ENCODE data around the gene GPAM. TPM values are rescaled to one million over a fixed set of nuclear protein-coding genes. Genes with fewer than 3 reads are reported as not detected.

Gene GPAM
- total RNA-seq, 1 donor from 2014 or later: 7.7 TPM

GRCh38 chr10:112189465-112189864 is 5.9 kb upstream of the GPAM start:
- Mint-ChIP-seq H3K4me1 (ENCODE audit: low read depth) (peaks cover 11% of the 10 kb centered on the region), H3K36me3 (ENCODE audit: low read depth) (no peaks in the 10 kb centered on the region), H3K27ac (no peak overlapping the region), H3K9me3 (peaks cover 11% of the 10 kb centered on the region), H3K27me3 (ENCODE audit: low read depth) (peaks cover 9% of the 10 kb centered on the region), H3K4me3 (ENCODE audit: low read depth) (no peak overlapping the region)
- DNase-seq (ENCODE audit: low spot score): no peak
- intact Hi-C loops (cut with micrococcal nuclease): no loop called here

GRCh38 chr10:112187527-112187926 is 4.0 kb upstream of the GPAM start:
- no peak overlapping the region for H3K4me3 Mint-ChIP-seq (ENCODE audit: low read depth)
- intact Hi-C loops (cut with micrococcal nuclease): no loop called here
- H3K36me3 Mint-ChIP-seq (ENCODE audit: low read depth): no peaks in the 10 kb centered on the region
- peaks cover 11% of the 10 kb centered on the region for H3K9me3 Mint-ChIP-seq
- peaks cover 24% of the 10 kb centered on the region for H3K4me1 Mint-ChIP-seq (ENCODE audit: low read depth)
- H3K27ac Mint-ChIP-seq: no peak overlapping the region
- no peak for DNase-seq (ENCODE audit: low spot score)
- H3K27me3 Mint-ChIP-seq (ENCODE audit: low read depth): peaks cover 9% of the 10 kb centered on the region

GRCh38 chr10:112185959-112186358 is 2.4 kb upstream of the GPAM start:
- intact Hi-C loops (cut with micrococcal nuclease): no loop called here
- H3K27me3 Mint-ChIP-seq (ENCODE audit: low read depth): peaks cover 9% of the 10 kb centered on the region
- no peak for DNase-seq (ENCODE audit: low spot score)
- no peak overlapping the region for H3K4me3 Mint-ChIP-seq (ENCODE audit: low read depth)
- peaks cover 11% of the 10 kb centered on the region for H3K9me3 Mint-ChIP-seq
- H3K36me3 Mint-ChIP-seq (ENCODE audit: low read depth): no peaks in the 10 kb centered on the region
- peaks cover 28% of the 10 kb centered on the region for H3K4me1 Mint-ChIP-seq (ENCODE audit: low read depth)
- no peak overlapping the region for H3K27ac Mint-ChIP-seq

- peak overlapping the region; percentile 34 for H3K27ac Mint-ChIP-seq
- peaks cover 9% of the 10 kb centered on the region for H3K27me3 Mint-ChIP-seq (ENCODE audit: low read depth)
- H3K4me3 Mint-ChIP-seq (ENCODE audit: low read depth): peak overlapping the region; percentile 13
- peaks cover 11% of the 10 kb centered on the region for H3K9me3 Mint-ChIP-seq
- peaks cover 29% of the 10 kb centered on the region for H3K4me1 Mint-ChIP-seq (ENCODE audit: low read depth)
- no peak for DNase-seq (ENCODE audit: low spot score)
- intact Hi-C loops (cut with micrococcal nuclease): loop anchor here (5.0 kb wide), 1 partner anchor 263 kb away; the partner anchor contains the start of genes VTI1A and ZDHHC6
- peaks cover 9% of the 10 kb centered on the region for H3K36me3 Mint-ChIP-seq (ENCODE audit: low read depth)
Observed at GRCh38 chr10:112184379-112184778, 814 bp upstream of the GPAM start.

GRCh38 chr10:112184052-112184371 is 447 bp upstream of the GPAM start:
- H3K9me3 Mint-ChIP-seq: peaks cover 11% of the 10 kb centered on the region
- peak overlapping the region; percentile 88 for H3K4me3 Mint-ChIP-seq (ENCODE audit: low read depth)
- H3K36me3 Mint-ChIP-seq (ENCODE audit: low read depth): peaks cover 9% of the 10 kb centered on the region
- peak overlapping the region; percentile 91 for H3K27ac Mint-ChIP-seq
- peaks cover 7% of the 10 kb centered on the region for H3K27me3 Mint-ChIP-seq (ENCODE audit: low read depth)
- peaks cover 29% of the 10 kb centered on the region for H3K4me1 Mint-ChIP-seq (ENCODE audit: low read depth)
- intact Hi-C loops (cut with micrococcal nuclease): loop anchor here (5.0 kb wide), 1 partner anchor 263 kb away; the partner anchor contains the start of genes VTI1A and ZDHHC6
- no peak for DNase-seq (ENCODE audit: low spot score)

GRCh38 chr10:112182784-112183328 is 709 bp downstream of the GPAM start:
- DNase-seq (ENCODE audit: low spot score): no peak
- H3K27ac Mint-ChIP-seq: peak overlapping the region; percentile 91
- peaks cover 9% of the 10 kb centered on the region for H3K36me3 Mint-ChIP-seq (ENCODE audit: low read depth)
- intact Hi-C loops (cut with micrococcal nuclease): loop anchor here (2.0 to 5.0 kb wide), 2 partner anchors 42 to 264 kb away; partner anchors contain the start of genes VTI1A and ZDHHC6
- H3K4me1 Mint-ChIP-seq (ENCODE audit: low read depth): peaks cover 29% of the 10 kb centered on the region
- peak overlapping the region; percentile 88 for H3K4me3 Mint-ChIP-seq (ENCODE audit: low read depth)
- peaks cover 4% of the 10 kb centered on the region for H3K27me3 Mint-ChIP-seq (ENCODE audit: low read depth)
- H3K9me3 Mint-ChIP-seq: peaks cover 11% of the 10 kb centered on the region

- no peaks in the 10 kb centered on the region for H3K27me3 Mint-ChIP-seq (ENCODE audit: low read depth)
- H3K4me1 Mint-ChIP-seq (ENCODE audit: low read depth): peaks cover 4% of the 10 kb centered on the region
- H3K4me3 Mint-ChIP-seq (ENCODE audit: low read depth): no peak overlapping the region
- intact Hi-C loops (cut with micrococcal nuclease): no loop called here
- no peaks in the 10 kb centered on the region for H3K9me3 Mint-ChIP-seq
- H3K36me3 Mint-ChIP-seq (ENCODE audit: low read depth): peaks cover 24% of the 10 kb centered on the region
- DNase-seq (ENCODE audit: low spot score): no peak
- H3K27ac Mint-ChIP-seq: no peak overlapping the region
Observed at GRCh38 chr10:112177247-112177646, 6.3 kb downstream of the GPAM start.

GRCh38 chr10:112176543-112176942 is 7.0 kb downstream of the GPAM start:
- no peak for DNase-seq (ENCODE audit: low spot score)
- H3K27me3 Mint-ChIP-seq (ENCODE audit: low read depth): no peaks in the 10 kb centered on the region
- peaks cover 1% of the 10 kb centered on the region for H3K4me1 Mint-ChIP-seq (ENCODE audit: low read depth)
- intact Hi-C loops (cut with micrococcal nuclease): no loop called here
- no peaks in the 10 kb centered on the region for H3K9me3 Mint-ChIP-seq
- no peak overlapping the region for H3K27ac Mint-ChIP-seq
- H3K4me3 Mint-ChIP-seq (ENCODE audit: low read depth): no peak overlapping the region
- H3K36me3 Mint-ChIP-seq (ENCODE audit: low read depth): peaks cover 24% of the 10 kb centered on the region

- Mint-ChIP-seq H3K27ac (no peak overlapping the region), H3K27me3 (ENCODE audit: low read depth) (no peaks in the 10 kb centered on the region), H3K4me1 (ENCODE audit: low read depth) (peaks cover 1% of the 10 kb centered on the region), H3K9me3 (no peaks in the 10 kb centered on the region), H3K4me3 (ENCODE audit: low read depth) (no peak overlapping the region), H3K36me3 (ENCODE audit: low read depth) (peaks cover 22% of the 10 kb centered on the region)
- no peak for DNase-seq (ENCODE audit: low spot score)
- intact Hi-C loops (cut with micrococcal nuclease): no loop called here
Observed at GRCh38 chr10:112175409-112175808, 8.2 kb downstream of the GPAM start.

GRCh38 chr10:112173206-112173605 is 10.4 kb downstream of the GPAM start:
- H3K9me3 Mint-ChIP-seq: no peaks in the 10 kb centered on the region
- H3K4me3 Mint-ChIP-seq (ENCODE audit: low read depth): no peak overlapping the region
- intact Hi-C loops (cut with micrococcal nuclease): no loop called here
- no peaks in the 10 kb centered on the region for H3K27me3 Mint-ChIP-seq (ENCODE audit: low read depth)
- H3K36me3 Mint-ChIP-seq (ENCODE audit: low read depth): peaks cover 24% of the 10 kb centered on the region
- H3K4me1 Mint-ChIP-seq (ENCODE audit: low read depth): no peaks in the 10 kb centered on the region
- no peak overlapping the region for H3K27ac Mint-ChIP-seq
- DNase-seq (ENCODE audit: low spot score): no peak

- Mint-ChIP-seq H3K4me3 (ENCODE audit: low read depth) (no peak overlapping the region), H3K27ac (no peak overlapping the region), H3K27me3 (ENCODE audit: low read depth) (no peaks in the 10 kb centered on the region), H3K36me3 (ENCODE audit: low read depth) (peaks cover 31% of the 10 kb centered on the region), H3K4me1 (ENCODE audit: low read depth) (no peaks in the 10 kb centered on the region), H3K9me3 (no peaks in the 10 kb centered on the region)
- intact Hi-C loops (cut with micrococcal nuclease): no loop called here
- no peak for DNase-seq (ENCODE audit: low spot score)
Observed at GRCh38 chr10:112168733-112169132, 14.8 kb downstream of the GPAM start.

- intact Hi-C loops (cut with micrococcal nuclease): no loop called here
- H3K27ac Mint-ChIP-seq: no peak overlapping the region
- no peak overlapping the region for H3K4me3 Mint-ChIP-seq (ENCODE audit: low read depth)
- H3K27me3 Mint-ChIP-seq (ENCODE audit: low read depth): no peaks in the 10 kb centered on the region
- no peak for DNase-seq (ENCODE audit: low spot score)
- H3K4me1 Mint-ChIP-seq (ENCODE audit: low read depth): no peaks in the 10 kb centered on the region
- no peaks in the 10 kb centered on the region for H3K9me3 Mint-ChIP-seq
- H3K36me3 Mint-ChIP-seq (ENCODE audit: low read depth): peaks cover 31% of the 10 kb centered on the region
Observed at GRCh38 chr10:112166800-112167199, 16.8 kb downstream of the GPAM start.

GRCh38 chr10:112161757-112162518 is 21.6 kb downstream of the GPAM start:
- intact Hi-C loops (cut with micrococcal nuclease): no loop called here
- no peak for DNase-seq (ENCODE audit: low spot score)
- H3K4me3 Mint-ChIP-seq (ENCODE audit: low read depth): no peak overlapping the region
- no peaks in the 10 kb centered on the region for H3K27me3 Mint-ChIP-seq (ENCODE audit: low read depth)
- peaks cover 34% of the 10 kb centered on the region for H3K36me3 Mint-ChIP-seq (ENCODE audit: low read depth)
- H3K9me3 Mint-ChIP-seq: no peaks in the 10 kb centered on the region
- H3K27ac Mint-ChIP-seq: no peak overlapping the region
- no peaks in the 10 kb centered on the region for H3K4me1 Mint-ChIP-seq (ENCODE audit: low read depth)
